OCI-M1 (cell line): ENCODE data around the gene RABGEF1.

Experiments used
- DNase-seq: peaks from one replicate; lab custom pipeline; 2025; lab: John Stamatoyannopoulos, UW

Gene RABGEF1

DNA sequence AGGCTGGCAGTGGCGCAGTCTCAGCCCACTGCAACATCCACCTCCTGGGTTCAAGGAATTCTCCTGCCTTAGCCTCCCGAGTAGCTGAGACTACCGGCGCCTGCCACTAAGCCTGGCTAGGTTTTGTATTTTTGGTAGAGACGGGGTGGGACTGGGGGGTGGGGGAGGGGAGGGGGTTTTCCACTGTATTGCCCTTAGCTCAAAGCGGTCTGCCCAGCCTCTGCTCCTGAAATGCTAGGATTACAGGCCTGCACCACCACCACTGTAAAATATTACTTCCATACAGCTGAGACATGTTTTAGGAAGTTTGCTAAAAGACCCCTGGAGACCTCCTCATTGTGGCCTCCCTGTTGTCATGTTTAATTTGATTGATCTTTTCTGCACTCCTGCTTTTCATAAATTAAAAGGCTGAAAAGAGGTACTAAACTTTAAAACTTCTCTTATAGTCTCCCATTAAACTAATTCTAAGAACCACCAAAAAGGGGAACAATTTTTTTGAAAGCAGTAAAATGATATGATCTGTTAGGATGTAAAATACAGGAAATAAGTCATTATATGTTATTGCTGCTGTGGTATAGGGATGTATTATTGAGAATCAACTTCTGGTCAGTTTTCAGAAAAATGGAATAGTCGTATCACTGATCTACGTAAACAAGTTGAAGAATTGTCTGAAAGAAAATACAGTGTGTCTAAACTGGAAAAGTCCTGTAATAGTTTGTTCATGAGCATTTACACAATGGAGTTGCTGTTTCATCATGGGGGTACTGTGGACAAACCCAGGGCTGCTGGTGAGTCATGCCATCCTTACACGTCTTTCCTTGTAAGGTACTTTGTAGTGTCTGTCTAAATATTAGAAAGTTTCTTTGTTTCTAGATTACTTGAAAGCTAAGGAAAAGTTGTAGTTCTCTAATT is 107.6 kb downstream of the RABGEF1 start:
- DNase-seq: peak; percentile 83

DNA sequence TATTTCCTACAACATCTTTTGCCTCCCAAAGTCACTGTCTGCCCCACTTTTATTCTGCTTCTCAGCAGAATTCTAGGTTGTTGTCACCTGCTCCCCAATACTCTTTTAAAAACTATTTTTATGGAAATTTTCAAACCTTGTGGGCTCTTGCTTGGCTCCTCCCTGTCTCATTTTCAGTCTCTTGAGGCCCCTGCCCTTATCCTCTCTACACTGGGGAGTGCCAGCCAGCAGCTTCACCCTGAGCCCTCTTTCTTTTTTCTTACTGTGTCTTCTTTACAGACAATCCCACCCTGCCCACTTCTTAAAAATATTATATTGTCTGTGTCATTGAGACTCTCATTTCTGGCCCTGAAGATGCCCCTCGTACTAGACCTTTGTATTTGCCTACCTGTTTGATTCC is 118.8 kb downstream of the RABGEF1 start:
- no peak for DNase-seq

DNA sequence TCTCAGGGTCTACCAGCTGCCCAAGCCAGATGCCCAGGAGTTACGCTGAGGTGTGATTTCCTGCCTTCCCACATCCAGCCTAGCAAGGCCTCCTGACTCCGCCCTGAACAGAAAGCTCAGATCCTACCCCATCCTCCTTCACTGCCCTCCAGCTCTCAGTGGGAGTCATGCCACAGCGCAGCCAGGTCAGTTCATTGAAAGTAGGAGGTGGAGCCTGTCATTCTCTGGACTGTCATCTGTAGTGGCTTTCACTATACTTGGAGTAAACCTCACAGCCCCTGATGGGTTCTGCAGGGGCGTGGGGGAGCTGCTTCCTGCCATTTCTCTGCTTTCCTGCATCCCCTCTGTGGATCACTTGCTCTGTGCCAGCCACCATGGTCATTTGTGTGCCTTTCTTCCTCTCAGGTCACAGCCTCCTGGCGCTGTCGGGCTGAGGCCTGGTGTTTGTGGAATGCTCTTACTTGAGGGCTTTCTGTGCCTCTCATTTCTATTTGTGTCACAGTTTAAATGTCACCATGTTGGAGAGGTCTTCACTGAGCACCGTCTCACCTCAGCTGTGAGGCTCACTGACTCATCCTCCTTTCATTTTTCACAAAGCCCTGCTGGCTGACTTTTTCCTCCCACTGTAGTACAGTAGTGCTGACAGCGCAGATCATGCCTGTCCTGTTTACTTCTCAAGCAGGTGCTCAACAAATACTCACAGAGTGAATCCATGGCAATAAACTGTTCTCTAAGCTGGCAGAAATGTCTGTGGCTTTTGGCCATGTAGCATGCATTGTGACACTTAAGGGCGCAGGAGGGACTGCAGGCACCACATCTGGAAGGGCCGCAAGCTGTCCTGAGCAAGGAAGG is 119.5 kb downstream of the RABGEF1 start:
- no peak for DNase-seq

DNA sequence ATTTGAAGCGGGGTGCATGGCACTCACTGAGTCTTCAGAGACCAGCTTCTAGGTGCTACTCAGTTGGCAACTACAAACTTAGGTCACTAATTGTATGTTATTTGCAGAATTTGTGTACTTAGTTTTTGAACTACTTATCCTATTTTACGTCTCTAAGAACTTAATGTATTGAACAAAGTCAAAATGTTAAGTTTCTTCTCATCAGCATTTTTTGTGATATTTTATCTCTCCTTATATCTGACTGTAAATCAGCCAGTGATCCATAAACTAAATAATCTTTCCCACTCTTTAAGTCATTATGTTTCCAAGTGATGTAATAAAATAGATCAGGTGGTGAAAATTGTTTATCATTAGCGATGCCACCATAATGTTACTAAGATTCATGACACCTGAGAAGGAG is 120.2 kb downstream of the RABGEF1 start:
- no peak for DNase-seq
